Activated CD4-positive, alpha-beta T cell treated with anti-CD3 and anti-CD28 coated beads, Interleukin-2, amount 10 ng/mL, durations not matched to agents 7 days and 5 days (primary cell): ENCODE measurements around the gene LMO7. TPM values are rescaled to one million over a fixed set of nuclear protein-coding genes. Genes with fewer than 3 reads are reported as not detected.
A peak's percentile ranks its signal among the peaks of the same experiment; 100 is the strongest.

Experiments
- CTCF ChIA-PET: fragments of 350-600 bp; sonication (Branson Sonifier 250); formaldehyde crosslinking; loops from one replicate; lab custom pipeline; 2021; ENCODE audit warnings: antibody characterized with exemption; lab: Charles Lee
- POLR2A ChIA-PET: fragments of 350-600 bp; sonication (Branson Sonifier 250); formaldehyde crosslinking; loops from one replicate; lab custom pipeline; 2021; ENCODE audit warnings: antibody characterized with exemption; lab: Charles Lee
- DNase-seq: peaks from one replicate; pipeline ENCODE4 v3.0.0-alpha.2; 2020
- H3K27ac Mint-ChIP-seq: one replicate; pipeline ENCODE4 v1.8.0; 2021; ENCODE audit warnings: mild to moderate bottlenecking, moderate library complexity, mixed read lengths
- H3K27me3 Mint-ChIP-seq: one replicate; pipeline ENCODE4 v1.8.0; 2021; ENCODE audit warnings: mixed read lengths
- H3K36me3 Mint-ChIP-seq: one replicate; pipeline ENCODE4 v1.8.0; 2021; ENCODE audit warnings: low read depth, mixed read lengths
- H3K4me1 Mint-ChIP-seq: one replicate; pipeline ENCODE4 v1.8.0; 2021; ENCODE audit warnings: mixed read lengths
- H3K4me3 Mint-ChIP-seq: one replicate; pipeline ENCODE4 v1.8.0; 2021; ENCODE audit warnings: mild to moderate bottlenecking, moderate library complexity, mixed read lengths
- H3K9me3 Mint-ChIP-seq: one replicate; pipeline ENCODE4 v1.8.0; 2021; ENCODE audit warnings: mixed read lengths
- total RNA-seq, 2 experiments: library from RNA; stranded (reverse); gene quantifications; one replicate each; pipeline ENCODE4 v1.2.3, GENCODE V29; 2021

The LMO7 gene
- total RNA-seq, 2 experiments from 2014 or later: 23.1 to 30.7 TPM

- CTCF ChIA-PET: interaction anchor here (0.6 to 2.0 kb wide), 9 partner anchors 9 to 128 kb away, joined by 3 to 8 read pairs (median 4); no protein-coding TSS in a partner anchor
- Mint-ChIP-seq H3K27me3 (no peaks in the 10 kb centered on the region), H3K36me3 (peaks cover 16% of the 10 kb centered on the region), H3K4me3 (peak overlapping the region; percentile 74), H3K4me1 (peaks cover 70% of the 10 kb centered on the region), H3K27ac (peak overlapping the region; percentile 93), H3K9me3 (peaks cover 12% of the 10 kb centered on the region)
- DNase-seq: peak; percentile 44
- POLR2A ChIA-PET: interaction anchor here (1.2 kb wide), 1 partner anchor 45 kb away, joined by 3 read pairs; no protein-coding TSS in a partner anchor
Measured at GRCh38 chr13:75760131-75761021, 124.2 kb downstream of the LMO7 start.

- POLR2A ChIA-PET: interaction anchor here (0.7 to 1.0 kb wide), 2 partner anchors 42 to 109 kb away, joined by 3 to 4 read pairs; no protein-coding TSS in a partner anchor
- peak; percentile 11 for DNase-seq
- peaks cover 73% of the 10 kb centered on the region for H3K4me1 Mint-ChIP-seq
- H3K36me3 Mint-ChIP-seq: peaks cover 25% of the 10 kb centered on the region
- H3K4me3 Mint-ChIP-seq: peak overlapping the region; percentile 74
- no peaks in the 10 kb centered on the region for H3K27me3 Mint-ChIP-seq
- H3K27ac Mint-ChIP-seq: peak overlapping the region; percentile 93
- peaks cover 20% of the 10 kb centered on the region for H3K9me3 Mint-ChIP-seq
- CTCF ChIA-PET: interaction anchor here (0.7 to 2.0 kb wide), 7 partner anchors 17 to 129 kb away, joined by 3 to 7 read pairs (median 3); no protein-coding TSS in a partner anchor
Measured at GRCh38 chr13:75761369-75761768, 125.2 kb downstream of the LMO7 start.

- H3K4me1 Mint-ChIP-seq: peaks cover 70% of the 10 kb centered on the region
- POLR2A ChIA-PET: no interaction called here
- H3K4me3 Mint-ChIP-seq: peak overlapping the region; percentile 74
- CTCF ChIA-PET: interaction anchor here (0.9 to 1.0 kb wide), 2 partner anchors 62 to 108 kb away, joined by 3 read pairs; no protein-coding TSS in a partner anchor
- peaks cover 15% of the 10 kb centered on the region for H3K9me3 Mint-ChIP-seq
- peak; percentile 59 for DNase-seq
- H3K27ac Mint-ChIP-seq: peak overlapping the region; percentile 93
- no peaks in the 10 kb centered on the region for H3K27me3 Mint-ChIP-seq
- peaks cover 26% of the 10 kb centered on the region for H3K36me3 Mint-ChIP-seq
Measured at GRCh38 chr13:75762076-75762937, 126.2 kb downstream of the LMO7 start.

- Mint-ChIP-seq H3K27me3 (no peaks in the 10 kb centered on the region), H3K36me3 (peaks cover 26% of the 10 kb centered on the region), H3K9me3 (peaks cover 15% of the 10 kb centered on the region), H3K27ac (peak overlapping the region; percentile 93), H3K4me3 (peak overlapping the region; percentile 74), H3K4me1 (peaks cover 66% of the 10 kb centered on the region)
- POLR2A ChIA-PET: no interaction called here
- CTCF ChIA-PET: no interaction called here
- DNase-seq: no peak
Measured at GRCh38 chr13:75762955-75763354, 126.8 kb downstream of the LMO7 start.

GRCh38 chr13:75763512-75763911 lies 127.4 kb downstream of the LMO7 start:
- peaks cover 62% of the 10 kb centered on the region for H3K4me1 Mint-ChIP-seq
- CTCF ChIA-PET: no interaction called here
- H3K4me3 Mint-ChIP-seq: no peak overlapping the region

GRCh38 chr13:75764251-75764925 lies 128.3 kb downstream of the LMO7 start:
- POLR2A ChIA-PET: no interaction called here
- peaks cover 24% of the 10 kb centered on the region for H3K36me3 Mint-ChIP-seq
- H3K27ac Mint-ChIP-seq: no peak overlapping the region
- H3K4me1 Mint-ChIP-seq: peaks cover 55% of the 10 kb centered on the region
- CTCF ChIA-PET: no interaction called here
- no peak overlapping the region for H3K4me3 Mint-ChIP-seq
- H3K27me3 Mint-ChIP-seq: no peaks in the 10 kb centered on the region
- peaks cover 15% of the 10 kb centered on the region for H3K9me3 Mint-ChIP-seq
- no peak for DNase-seq

More at GRCh38 chr13:75763512-75763911, 127.4 kb downstream of the LMO7 start:
- Mint-ChIP-seq H3K9me3 (peaks cover 15% of the 10 kb centered on the region), H3K27me3 (no peaks in the 10 kb centered on the region), H3K27ac (no peak overlapping the region), H3K36me3 (peaks cover 26% of the 10 kb centered on the region)
- no peak for DNase-seq
- POLR2A ChIA-PET: no interaction called here

GRCh38 chr13:75764926-75765310 lies 128.8 kb downstream of the LMO7 start:
- Mint-ChIP-seq H3K36me3 (peaks cover 25% of the 10 kb centered on the region), H3K4me1 (peaks cover 53% of the 10 kb centered on the region), H3K9me3 (peaks cover 15% of the 10 kb centered on the region), H3K4me3 (no peak overlapping the region), H3K27me3 (no peaks in the 10 kb centered on the region), H3K27ac (no peak overlapping the region)
- no peak for DNase-seq
- ChIA-PET CTCF (interaction anchor here (0.7 kb wide), 1 partner anchor 8 kb away, joined by 3 read pairs; no protein-coding TSS in a partner anchor), POLR2A (no interaction called here)

- Mint-ChIP-seq H3K4me3 (no peak overlapping the region), H3K9me3 (peaks cover 15% of the 10 kb centered on the region), H3K27ac (no peak overlapping the region), H3K4me1 (peaks cover 40% of the 10 kb centered on the region), H3K27me3 (no peaks in the 10 kb centered on the region), H3K36me3 (peaks cover 27% of the 10 kb centered on the region)
- no peak for DNase-seq
- POLR2A ChIA-PET: no interaction called here
- CTCF ChIA-PET: no interaction called here
Measured at GRCh38 chr13:75766636-75767035, 130.5 kb downstream of the LMO7 start.

GRCh38 chr13:75769141-75769905 lies 133.2 kb downstream of the LMO7 start:
- Mint-ChIP-seq H3K27me3 (no peaks in the 10 kb centered on the region), H3K9me3 (peaks cover 19% of the 10 kb centered on the region), H3K4me3 (no peak overlapping the region), H3K36me3 (peaks cover 25% of the 10 kb centered on the region), H3K4me1 (peaks cover 21% of the 10 kb centered on the region), H3K27ac (no peak overlapping the region)
- DNase-seq: no peak
- POLR2A ChIA-PET: no interaction called here
- CTCF ChIA-PET: no interaction called here

- Mint-ChIP-seq H3K4me1 (peaks cover 20% of the 10 kb centered on the region), H3K36me3 (peaks cover 22% of the 10 kb centered on the region), H3K27me3 (no peaks in the 10 kb centered on the region), H3K4me3 (no peak overlapping the region), H3K9me3 (peaks cover 19% of the 10 kb centered on the region), H3K27ac (no peak overlapping the region)
- ChIA-PET POLR2A (interaction anchor here (0.7 kb wide), 1 partner anchor 112 kb away, joined by 3 read pairs; no protein-coding TSS in a partner anchor), CTCF (no interaction called here)
- no peak for DNase-seq
Measured at GRCh38 chr13:75770164-75770563, 134.0 kb downstream of the LMO7 start.

GRCh38 chr13:75770592-75771011 lies 134.5 kb downstream of the LMO7 start:
- H3K27me3 Mint-ChIP-seq: no peaks in the 10 kb centered on the region
- H3K4me3 Mint-ChIP-seq: no peak overlapping the region
- H3K4me1 Mint-ChIP-seq: peaks cover 16% of the 10 kb centered on the region
- no peak overlapping the region for H3K27ac Mint-ChIP-seq
- peaks cover 17% of the 10 kb centered on the region for H3K36me3 Mint-ChIP-seq
- H3K9me3 Mint-ChIP-seq: peaks cover 16% of the 10 kb centered on the region
- POLR2A ChIA-PET: interaction anchor here (0.7 kb wide), 1 partner anchor 113 kb away, joined by 3 read pairs; no protein-coding TSS in a partner anchor
- CTCF ChIA-PET: no interaction called here
- DNase-seq: no peak
